Neural progenitor cell (in vitro differentiated cells): ENCODE results near the gene B4GALT4. TPM values are rescaled to one million over a fixed set of nuclear protein-coding genes. Genes with fewer than 3 reads are reported as not detected.
"Not testable (repeated sequence)": the region's sequence is repeated elsewhere in the genome, so short reads cannot be mapped to it uniquely, and the experiment has no call there.

Experiments
- DNase-seq: peaks from one replicate; pipeline ENCODE4 v3.0.0-alpha.2; 2016; ENCODE audit warnings: low spot score
- H2AFZ ChIP-seq: fragments of 200-600 bp; sonication (generic); replicated peaks from 2 replicates; pipeline ENCODE4 v1.6.1; 2016; ENCODE audit warnings: antibody characterized with exemption
- H3F3A ChIP-seq: fragments of 200-600 bp; sonication (generic); 2 replicates; pipeline ENCODE4 v1.6.1; 2016; ENCODE audit warnings: antibody characterized with exemption, low read depth
- H3K27ac ChIP-seq: fragments of 200-600 bp; sonication (generic); 2 replicates; pipeline ENCODE4 v1.5.1; 2016; ENCODE audit warnings: mild to moderate bottlenecking
- H3K27me3 ChIP-seq: fragments of 200-600 bp; sonication (generic); 2 replicates; pipeline ENCODE4 v1.6.1; 2016; ENCODE audit warnings: mild to moderate bottlenecking, moderate library complexity
- H3K36me3 ChIP-seq: fragments of 200-600 bp; sonication (generic); 2 replicates; pipeline ENCODE4 v1.5.1; 2016
- H3K4me1 ChIP-seq: fragments of 200-600 bp; sonication (generic); 2 replicates; pipeline ENCODE4 v1.6.1; 2016; ENCODE audit warnings: mixed run types
- H3K4me2 ChIP-seq: fragments of 200-600 bp; sonication (generic); 2 replicates; pipeline ENCODE4 v1.6.1; 2016
- H3K4me3 ChIP-seq: fragments of 200-600 bp; sonication (generic); 2 replicates; pipeline ENCODE4 v1.5.1; 2016
- H3K79me2 ChIP-seq: fragments of 200-600 bp; sonication (generic); 2 replicates; pipeline ENCODE4 v1.6.1; 2016; ENCODE audit warnings: low read depth
- H3K9ac ChIP-seq: fragments of 200-600 bp; sonication (generic); 2 replicates; pipeline ENCODE4 v1.6.1; 2016
- H3K9me3 ChIP-seq: fragments of 200-600 bp; sonication (generic); 2 replicates; pipeline ENCODE4 v1.5.1; 2016; ENCODE audit warnings: low read depth
- H4K20me1 ChIP-seq: fragments of 200-600 bp; sonication (generic); 2 replicates; pipeline ENCODE4 v1.6.1; 2016; ENCODE audit warnings: low read depth
- H3K27ac Mint-ChIP-seq: 3 replicates; pipeline ENCODE4 v1.8.0; 2021; ENCODE audit warnings: mixed read lengths
- H3K27me3 Mint-ChIP-seq: 2 replicates; pipeline ENCODE4 v1.8.0; 2022; ENCODE audit warnings: low read depth, mild to moderate bottlenecking, inconsistent platforms, moderate library complexity, mixed read lengths; ENCODE audit not compliant: insufficient read depth
- H3K36me3 Mint-ChIP-seq: 3 replicates; pipeline ENCODE4 v1.8.0; 2021; ENCODE audit warnings: mixed read lengths
- H3K4me1 Mint-ChIP-seq: 3 replicates; pipeline ENCODE4 v1.8.0; 2021; ENCODE audit warnings: mixed read lengths
- H3K4me3 Mint-ChIP-seq: 3 replicates; pipeline ENCODE4 v1.8.0; 2021; ENCODE audit warnings: mild to moderate bottlenecking, moderate library complexity, mixed read lengths
- H3K9me3 Mint-ChIP-seq: 3 replicates; pipeline ENCODE4 v1.8.0; 2020; ENCODE audit warnings: mixed read lengths
- EZH2 ChIP-seq: fragments of 200-600 bp; sonication (generic); IDR thresholded peaks from 2 replicates; pipeline ENCODE4 v1.6.1; 2017; ENCODE audit warnings: antibody characterized with exemption, mild to moderate bottlenecking, moderate library complexity
- EZH2phosphoT487 ChIP-seq: fragments of 200-600 bp; sonication (generic); IDR thresholded peaks from 2 replicates; pipeline ENCODE4 v1.6.1; 2017; ENCODE audit warnings: antibody characterized with exemption
- total RNA-seq: library from RNA; depleted of rRNA; stranded (reverse); fragments of >200 nt; gene quantifications from 2 replicates; pipeline ENCODE4 v1.2.3, GENCODE V29; 2015; ENCODE audit warnings: low replicate concordance
- TF ChIP-seq, protein P1 (sequence below): fragments of 200-600 bp; sonication (generic); IDR thresholded peaks from 2 replicates; pipeline ENCODE4 v1.5.1; 2017; ENCODE audit warnings: antibody characterized with exemption, mild to moderate bottlenecking

The B4GALT4 gene
- total RNA-seq, 1 donor from 2014 or later, result 47.0 TPM

DNA sequence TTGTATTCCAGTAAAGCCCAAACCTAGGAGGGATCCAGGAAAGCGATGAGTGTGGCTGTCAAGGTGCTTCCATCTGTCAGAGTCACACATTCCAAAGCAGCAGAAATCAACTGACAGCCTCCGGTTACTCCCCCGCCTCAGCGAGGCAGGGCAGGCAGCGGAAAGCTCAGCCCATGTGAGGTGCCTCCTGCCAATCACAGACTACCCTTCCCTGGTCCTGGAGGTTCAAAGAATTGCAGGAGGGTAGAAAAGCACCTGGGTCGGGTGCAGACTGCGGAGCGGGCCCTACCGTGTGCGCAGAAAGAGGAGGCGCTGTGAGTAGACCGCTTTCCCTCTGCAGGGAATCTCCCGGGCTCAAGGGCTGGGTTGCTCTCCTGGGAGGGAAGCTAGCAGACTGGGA, 67.4 kb downstream of the B4GALT4 start, which contains the start of gene UPK1B:
TSS of gene UPK1B (plus strand) at position 274 of the 400 bp plus-strand sequence. CDS start 13,144 bp downstream, outside the sequence.
- H3K4me1 Mint-ChIP-seq, result no peaks in the 10 kb centered on the region
- H3K9ac ChIP-seq, result no peak within 1 kb of the TSS
- H3K4me2 ChIP-seq, result peak within 1 kb of the TSS; percentile 59
- H3K27ac ChIP-seq, result no peak within 1 kb of the TSS
- H3K4me1 ChIP-seq, result no peaks in the 10 kb centered on the region
- no peak within 1 kb of the TSS for H3K27ac Mint-ChIP-seq
- no peaks in the 10 kb centered on the region for H4K20me1 ChIP-seq
- TF ChIP-seq EZH2 (no peak), EZH2phosphoT487 (no peak)
- TF ChIP-seq, protein P1, sequence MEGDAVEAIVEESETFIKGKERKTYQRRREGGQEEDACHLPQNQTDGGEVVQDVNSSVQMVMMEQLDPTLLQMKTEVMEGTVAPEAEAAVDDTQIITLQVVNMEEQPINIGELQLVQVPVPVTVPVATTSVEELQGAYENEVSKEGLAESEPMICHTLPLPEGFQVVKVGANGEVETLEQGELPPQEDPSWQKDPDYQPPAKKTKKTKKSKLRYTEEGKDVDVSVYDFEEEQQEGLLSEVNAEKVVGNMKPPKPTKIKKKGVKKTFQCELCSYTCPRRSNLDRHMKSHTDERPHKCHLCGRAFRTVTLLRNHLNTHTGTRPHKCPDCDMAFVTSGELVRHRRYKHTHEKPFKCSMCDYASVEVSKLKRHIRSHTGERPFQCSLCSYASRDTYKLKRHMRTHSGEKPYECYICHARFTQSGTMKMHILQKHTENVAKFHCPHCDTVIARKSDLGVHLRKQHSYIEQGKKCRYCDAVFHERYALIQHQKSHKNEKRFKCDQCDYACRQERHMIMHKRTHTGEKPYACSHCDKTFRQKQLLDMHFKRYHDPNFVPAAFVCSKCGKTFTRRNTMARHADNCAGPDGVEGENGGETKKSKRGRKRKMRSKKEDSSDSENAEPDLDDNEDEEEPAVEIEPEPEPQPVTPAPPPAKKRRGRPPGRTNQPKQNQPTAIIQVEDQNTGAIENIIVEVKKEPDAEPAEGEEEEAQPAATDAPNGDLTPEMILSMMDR, result no peak
- H2AFZ ChIP-seq, result peak within 1 kb of the TSS; percentile 96
- no peaks in the 10 kb centered on the region for H3K9me3 ChIP-seq
- peak within 1 kb of the TSS; percentile 63 for H3K4me3 Mint-ChIP-seq
- H3K36me3 Mint-ChIP-seq, result no peaks in the 10 kb centered on the region
- no peak within 1 kb of the TSS for H3K4me3 ChIP-seq
- peak; percentile 56 for DNase-seq
- H3K79me2 ChIP-seq, result no peaks in the 10 kb centered on the region
- H3K27me3 ChIP-seq, result peaks cover 23% of the 10 kb centered on the region
- H3K27me3 Mint-ChIP-seq, result no peaks in the 10 kb centered on the region
- H3F3A ChIP-seq, result no peaks in the 10 kb centered on the region
- peaks cover 2% of the 10 kb centered on the region for H3K9me3 Mint-ChIP-seq
- no peaks in the 10 kb centered on the region for H3K36me3 ChIP-seq

DNA sequence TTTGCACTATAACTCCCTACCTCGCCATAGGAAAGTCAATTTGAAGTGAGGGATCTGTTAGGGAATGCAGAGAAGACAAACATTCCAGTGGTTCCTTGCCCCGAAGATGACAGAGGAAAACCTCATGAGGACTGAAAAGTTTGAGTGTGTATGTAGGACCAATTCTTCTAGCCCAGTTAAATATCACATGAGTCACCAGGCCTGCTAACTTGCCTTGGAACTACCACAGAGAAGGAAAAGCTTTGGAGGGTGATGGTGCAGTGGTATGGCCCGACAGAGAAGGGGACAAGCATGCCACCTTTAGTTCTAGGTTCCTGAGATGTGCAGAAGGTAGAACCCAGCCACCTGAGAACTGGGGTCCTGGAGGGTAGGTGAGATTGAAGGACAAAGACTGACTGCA, 69.9 kb downstream of the B4GALT4 start:
- peaks cover 5% of the 10 kb centered on the region for H3K9me3 Mint-ChIP-seq
- H3K9ac ChIP-seq, result no peak overlapping the region
- no peak for TF ChIP-seq EZH2phosphoT487
- TF ChIP-seq, protein P1, result no peak
- no peak for TF ChIP-seq EZH2
- H3K36me3 ChIP-seq, result no peaks in the 10 kb centered on the region
- no peaks in the 10 kb centered on the region for H3K27me3 Mint-ChIP-seq
- H3K4me3 ChIP-seq, result no peak overlapping the region
- no peak for DNase-seq
- H3K79me2 ChIP-seq, result no peaks in the 10 kb centered on the region
- H3F3A ChIP-seq, result no peaks in the 10 kb centered on the region
- no peaks in the 10 kb centered on the region for H3K9me3 ChIP-seq
- H3K4me3 Mint-ChIP-seq, result no peak overlapping the region
- H3K36me3 Mint-ChIP-seq, result no peaks in the 10 kb centered on the region
- no peak overlapping the region for H3K27ac Mint-ChIP-seq
- no peak overlapping the region for H2AFZ ChIP-seq
- no peak overlapping the region for H3K4me2 ChIP-seq
- no peaks in the 10 kb centered on the region for H4K20me1 ChIP-seq
- H3K4me1 ChIP-seq, result no peaks in the 10 kb centered on the region
- H3K4me1 Mint-ChIP-seq, result no peaks in the 10 kb centered on the region
- no peak overlapping the region for H3K27ac ChIP-seq
- peaks cover 23% of the 10 kb centered on the region for H3K27me3 ChIP-seq

DNA sequence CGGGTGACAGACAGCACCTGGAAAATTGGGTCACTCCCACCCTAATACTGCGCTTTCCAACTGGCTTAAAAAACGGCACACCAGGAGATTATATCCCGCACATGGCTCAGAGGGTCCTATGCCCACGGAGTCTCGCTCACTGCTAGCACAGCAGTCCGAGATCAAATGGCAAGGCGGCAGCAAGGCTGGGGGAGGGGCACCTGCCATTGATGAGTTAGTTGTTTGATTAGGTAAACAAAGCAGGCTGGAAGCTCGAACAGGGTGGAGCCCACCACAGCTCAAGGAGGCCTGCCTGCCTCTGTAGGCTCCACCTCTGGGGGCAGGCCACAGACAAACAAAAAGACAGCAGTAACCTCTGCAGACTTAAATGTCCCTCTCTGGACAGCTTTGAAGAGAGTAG, 75.9 kb downstream of the B4GALT4 start:
- peaks cover 16% of the 10 kb centered on the region for H3K9me3 Mint-ChIP-seq
- not testable (repeated sequence) for H3K27me3 Mint-ChIP-seq, H3K4me3 Mint-ChIP-seq

More for the DNA sequence above, 75.9 kb downstream of the B4GALT4 start:
- H2AFZ ChIP-seq, H3K36me3 Mint-ChIP-seq, DNase-seq, H3K4me3 ChIP-seq, H3K9ac ChIP-seq, H3K79me2 ChIP-seq, H3K9me3 ChIP-seq, H4K20me1 ChIP-seq, H3F3A ChIP-seq, H3K4me2 ChIP-seq, H3K27ac ChIP-seq, H3K4me1 ChIP-seq, H3K36me3 ChIP-seq, H3K27me3 ChIP-seq, H3K4me1 Mint-ChIP-seq, H3K27ac Mint-ChIP-seq: not testable (repeated sequence)

Other genes starting within 250 kb of the B4GALT4 start
- 2.7 and 4.1 TPM in 2 replicates for gene IGSF11, start 206.0 kb downstream of the B4GALT4 start, total RNA-seq
- not detected in 2 replicates for gene TEX55, start 94.7 kb downstream of the B4GALT4 start, total RNA-seq
- gene UPK1B, start 67.3 kb downstream of the B4GALT4 start, total RNA-seq, result 0.65 TPM in 1 of 2 replicates, not detected in the other
- 0.13 and 0.34 TPM in 2 replicates for gene ARHGAP31, start 53.5 kb upstream of the B4GALT4 start, total RNA-seq
- 41.2 and 43.0 TPM in 2 replicates for gene TMEM39A, start 222.7 kb upstream of the B4GALT4 start, total RNA-seq
- gene POGLUT1, start 228.1 kb upstream of the B4GALT4 start, total RNA-seq, result 19.7 and 20.1 TPM in 2 replicates